GM12892 (cell line): ENCODE results near the gene GALNT18.

ENCODE experiments used
- POLR2A ChIP-seq: IDR thresholded peaks from 2 replicates; pipeline ENCODE4 v1.6.1; 2011; ENCODE audit warnings: low read depth, low read length, control low read depth
- POLR2AphosphoS5 ChIP-seq: IDR thresholded peaks from 2 replicates; pipeline ENCODE4 v1.6.1; 2011; ENCODE audit warnings: low read depth, low read length, control low read depth
- TAF1 ChIP-seq: IDR thresholded peaks from 2 replicates; pipeline ENCODE4 v1.6.1; 2011; ENCODE audit warnings: low read depth, mild to moderate bottlenecking, control low read depth, low read length, borderline replicate concordance

GRCh38 chr11:11528986-11529385 lies 92.8 kb downstream of the GALNT18 start:
- TF ChIP-seq POLR2A, result no peak
- TF ChIP-seq POLR2AphosphoS5, result no peak
- TF ChIP-seq TAF1, result no peak
